Sciatic nerve (tissue), 2 donors: ENCODE measurements around the gene USH1C. TPM values are rescaled to one million over a fixed set of nuclear protein-coding genes. Genes with fewer than 3 reads are reported as not detected.
A peak's percentile ranks its signal among the peaks of the same experiment; 100 is the strongest.

Source experiments
- ATAC-seq: fragments of 200-7000 bp; cut with Tn5 transposase; one replicate; pipeline ENCODE4 v1.9.1; 2020; ENCODE audit warnings: mild to moderate bottlenecking, moderate library complexity
- DNase-seq: peaks from one replicate; pipeline ENCODE4 v3.0.0-alpha.2; 2020; ENCODE audit warnings: low spot score
- intact Hi-C: fragments of 100-400 bp; cut with DNase I; formaldehyde crosslinking; loops from one replicate; pipeline ENCODE4 v1.14.2; 2022
- total RNA-seq: library from RNA; stranded (reverse); fragmentation: NEBNext Ultra II Directional; extraction: Animal tissue kit (Norgen Biotek cat#: 25700); gene quantifications from one replicate; pipeline ENCODE4 v1.2.1, GENCODE V29; 2021
- donor health status: DM: no; HTN: no; CAD: no.
- donor health status: DM: no; HTN: no; CAD: no.

USH1C gene
- total RNA-seq, 1 donor from 2014 or later, result not detected

GRCh38 chr11:17572359-17572690 is 28.1 kb upstream of the USH1C start:
- peak; percentile 36 for DNase-seq
- no peak for ATAC-seq
- intact Hi-C loops, result no loop called here

- no peak for DNase-seq
- intact Hi-C loops, result no loop called here
- ATAC-seq, result no peak
Measured at GRCh38 chr11:17571431-17572358, 27.5 kb upstream of the USH1C start.

GRCh38 chr11:17570034-17570433 is 25.8 kb upstream of the USH1C start:
- peak; percentile 44 for DNase-seq
- no peak for ATAC-seq
- intact Hi-C loops, result no loop called here

- ATAC-seq (no peak), DNase-seq (peak; percentile 10)
- intact Hi-C loops, result no loop called here
Measured at GRCh38 chr11:17568944-17569343, 24.7 kb upstream of the USH1C start.

- intact Hi-C loops, result no loop called here
- no peak for ATAC-seq
- DNase-seq, result no peak
Measured at GRCh38 chr11:17564687-17565042, 20.4 kb upstream of the USH1C start.

GRCh38 chr11:17563961-17564686 is 19.9 kb upstream of the USH1C start:
- DNase-seq, result peak; percentile 38
- intact Hi-C loops, result no loop called here
- ATAC-seq, result no peak

- DNase-seq, result peak; percentile 34
- ATAC-seq, result no peak
- intact Hi-C loops, result no loop called here
Measured at GRCh38 chr11:17563231-17563646, 19.0 kb upstream of the USH1C start.

- intact Hi-C loops, result no loop called here
- no peak for ATAC-seq
- peak; percentile 30 for DNase-seq
Measured at GRCh38 chr11:17561526-17561925, 17.3 kb upstream of the USH1C start.

GRCh38 chr11:17561111-17561415 is 16.8 kb upstream of the USH1C start:
- peak; percentile 6 for DNase-seq
- ATAC-seq, result no peak
- intact Hi-C loops, result no loop called here

GRCh38 chr11:17560281-17561110 is 16.3 kb upstream of the USH1C start:
- intact Hi-C loops, result no loop called here
- DNase-seq (peak; percentile 37), ATAC-seq (no peak)

- intact Hi-C loops, result no loop called here
- DNase-seq (peak; percentile 19), ATAC-seq (no peak)
Measured at GRCh38 chr11:17559341-17560087, 15.3 kb upstream of the USH1C start.

GRCh38 chr11:17558916-17559315 is 14.7 kb upstream of the USH1C start:
- no peak for ATAC-seq

GRCh38 chr11:17558025-17558780 is 14.0 kb upstream of the USH1C start:
- intact Hi-C loops, result no loop called here
- DNase-seq, result peak; percentile 46
- ATAC-seq, result no peak

More at GRCh38 chr11:17558916-17559315, 14.7 kb upstream of the USH1C start:
- intact Hi-C loops, result no loop called here
- DNase-seq, result peak; percentile 8

GRCh38 chr11:17556999-17557398 is 12.8 kb upstream of the USH1C start:
- ATAC-seq (no peak), DNase-seq (peak; percentile 28)
- intact Hi-C loops, result no loop called here

GRCh38 chr11:17554487-17554886 is 10.3 kb upstream of the USH1C start:
- DNase-seq (peak; percentile 14), ATAC-seq (no peak)
- intact Hi-C loops, result no loop called here

GRCh38 chr11:17553249-17553546 is 9.0 kb upstream of the USH1C start:
- DNase-seq, result peak; percentile 42
- ATAC-seq, result no peak
- intact Hi-C loops, result no loop called here

GRCh38 chr11:17552392-17553248 is 8.4 kb upstream of the USH1C start:
- DNase-seq (peak; percentile 54), ATAC-seq (no peak)
- intact Hi-C loops, result no loop called here

GRCh38 chr11:17552041-17552355 is 7.8 kb upstream of the USH1C start:
- intact Hi-C loops, result no loop called here
- DNase-seq (peak; percentile 45), ATAC-seq (peak; percentile 11)
